Epidermal melanocyte (primary cell): Measurements from ENCODE around the gene MAPKAPK3.
"Not testable (repeated sequence)": the region's sequence is repeated elsewhere in the genome, so short reads cannot be mapped to it uniquely, and the experiment has no call there.

ENCODE experiments used
- DNase-seq: peaks from one replicate; pipeline ENCODE4 v3.0.0; 2011; ENCODE audit warnings: low spot score; ENCODE audit not compliant: insufficient read length

The MAPKAPK3 gene

DNA sequence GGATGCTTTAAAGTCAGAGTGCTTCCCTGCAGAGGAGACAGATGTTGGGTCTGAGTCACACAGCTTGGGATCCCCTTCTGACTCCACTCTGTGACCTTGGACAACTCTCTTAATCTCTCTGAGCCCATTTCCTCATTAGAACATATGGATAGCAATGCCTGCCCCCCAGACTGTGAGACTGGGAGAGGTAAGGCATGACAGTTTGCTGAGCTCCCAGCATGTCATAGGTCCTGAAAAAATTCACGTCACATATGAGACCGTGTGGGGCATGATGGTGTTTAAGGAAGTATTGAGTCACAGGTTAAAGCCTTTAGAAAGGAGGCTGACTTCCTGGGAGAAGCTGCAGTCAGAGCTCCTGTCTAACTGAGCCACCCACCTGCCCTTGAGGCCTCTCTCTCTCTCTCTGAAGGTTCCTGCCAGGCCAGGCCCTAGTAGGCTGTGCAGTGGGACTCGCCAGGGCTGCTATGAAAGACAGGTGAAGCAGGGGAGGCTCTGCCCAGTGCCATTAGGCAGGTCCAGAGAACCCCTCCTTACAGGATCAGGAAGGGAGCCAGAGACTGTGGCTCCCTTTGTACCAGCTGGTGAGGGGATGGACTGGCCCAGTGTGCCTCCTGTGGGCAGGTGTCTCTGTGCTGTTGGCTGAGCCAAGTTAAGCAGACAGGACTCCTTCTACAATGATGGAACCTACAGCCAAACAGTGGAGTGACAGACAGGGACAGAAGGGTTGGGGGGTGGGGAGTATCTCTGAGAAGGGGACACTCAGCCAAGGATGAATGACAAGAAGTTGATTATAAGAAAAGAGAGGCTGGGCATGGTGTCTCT is 38.3 kb downstream of the MAPKAPK3 start:
- DNase-seq: no peak

GRCh38 chr3:50656417-50657195 is 39.7 kb downstream of the MAPKAPK3 start:
- DNase-seq: no peak

- DNase-seq: no peak
Observed at GRCh38 chr3:50657407-50657806, 40.5 kb downstream of the MAPKAPK3 start.

GRCh38 chr3:50657816-50658215 is 40.9 kb downstream of the MAPKAPK3 start:
- no peak for DNase-seq

- no peak for DNase-seq
Observed at GRCh38 chr3:50658416-50658815, 41.5 kb downstream of the MAPKAPK3 start.

GRCh38 chr3:50658831-50659230 is 41.9 kb downstream of the MAPKAPK3 start:
- DNase-seq: no peak

DNA sequence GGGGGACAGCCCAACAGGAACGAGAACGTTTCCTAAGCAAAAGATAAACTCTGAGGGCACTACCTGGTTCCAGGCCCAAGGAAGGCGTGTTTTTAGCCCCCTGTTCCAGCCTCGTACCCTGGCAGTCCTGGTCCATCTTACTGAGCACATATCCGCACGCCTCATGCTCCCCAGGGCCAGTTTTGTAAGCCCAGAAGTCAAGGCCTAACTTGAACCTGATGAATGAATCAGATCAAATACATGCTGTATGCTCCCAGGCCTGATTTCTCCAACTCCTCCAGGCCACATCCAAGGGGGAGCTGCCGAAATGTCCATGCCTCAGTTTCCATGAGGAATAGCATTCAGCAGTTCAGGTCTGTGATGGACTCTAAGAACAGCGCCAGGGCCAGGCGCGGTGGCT is 43.4 kb downstream of the MAPKAPK3 start:
- no peak for DNase-seq

- DNase-seq: no peak
Observed at GRCh38 chr3:50661321-50661837, 44.4 kb downstream of the MAPKAPK3 start.

- DNase-seq: no peak
Observed at GRCh38 chr3:50662408-50662807, 45.5 kb downstream of the MAPKAPK3 start.

GRCh38 chr3:50665081-50665840 is 48.3 kb downstream of the MAPKAPK3 start:
- no peak for DNase-seq

DNA sequence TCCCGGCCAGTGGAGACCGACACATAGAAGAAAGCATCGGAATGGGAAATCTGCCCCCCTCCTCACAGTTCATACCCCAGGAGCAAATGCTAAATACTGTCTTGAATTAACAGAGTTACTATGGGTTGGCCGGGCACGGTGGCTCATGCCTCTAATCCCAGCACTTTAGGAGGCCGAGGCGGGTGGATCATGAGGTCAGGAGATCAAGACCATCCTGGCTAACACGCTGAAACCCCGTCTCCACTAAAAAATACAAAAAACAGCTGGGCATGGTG is 48.8 kb downstream of the MAPKAPK3 start:
- DNase-seq: not testable (repeated sequence)

- no peak for DNase-seq
Observed at GRCh38 chr3:50666837-50667236, 49.9 kb downstream of the MAPKAPK3 start.

DNA sequence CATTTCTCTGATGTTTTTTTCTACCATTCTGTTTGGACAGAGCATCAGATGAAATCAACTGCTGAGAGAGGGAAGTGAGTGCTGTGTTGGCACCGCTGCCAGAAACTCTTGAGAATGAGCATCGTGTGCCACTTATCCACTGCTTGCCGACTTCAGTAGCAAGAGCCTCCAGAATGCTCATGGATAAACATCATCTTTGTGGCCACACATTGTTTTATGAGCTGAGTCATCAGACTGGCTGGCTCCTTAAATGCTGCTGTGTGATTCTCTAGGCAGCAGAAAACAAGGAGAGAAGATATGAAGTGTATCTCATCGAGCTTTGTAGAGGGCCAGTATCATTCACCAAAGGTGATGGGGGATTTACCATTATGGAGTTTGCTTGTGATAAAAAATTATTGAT is 54.4 kb downstream of the MAPKAPK3 start:
- peak; percentile 38 for DNase-seq

- no peak for DNase-seq
Observed at GRCh38 chr3:50672656-50673055, 55.7 kb downstream of the MAPKAPK3 start.

DNA sequence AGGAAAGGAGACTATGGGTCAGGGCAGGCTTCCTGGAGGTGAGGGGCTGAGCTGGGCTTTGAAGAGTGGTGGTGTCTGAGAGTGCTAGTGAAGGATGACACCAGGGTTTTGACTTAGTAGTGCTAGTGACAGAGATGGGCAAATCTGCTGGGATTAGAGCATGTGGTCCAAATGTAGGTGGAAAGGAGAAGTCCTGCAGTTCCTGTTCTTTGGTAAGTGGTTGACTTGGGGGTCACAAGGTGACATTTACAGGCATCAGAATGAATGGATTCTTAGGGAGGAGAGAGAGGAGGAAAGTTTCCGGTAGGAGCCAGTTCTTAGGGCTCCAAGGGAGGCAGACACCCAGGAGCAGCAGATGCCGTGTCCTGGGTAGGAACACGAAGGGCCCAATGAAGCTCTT is 57.0 kb downstream of the MAPKAPK3 start:
- DNase-seq: no peak

- peak; percentile 43 for DNase-seq
Observed at GRCh38 chr3:50674349-50675178, 57.6 kb downstream of the MAPKAPK3 start, which contains the start of gene DOCK3. Gene DOCK3 (plus strand): TSS chr3:50674927. CDS start chr3:50675264, 337 bp downstream.

DNA sequence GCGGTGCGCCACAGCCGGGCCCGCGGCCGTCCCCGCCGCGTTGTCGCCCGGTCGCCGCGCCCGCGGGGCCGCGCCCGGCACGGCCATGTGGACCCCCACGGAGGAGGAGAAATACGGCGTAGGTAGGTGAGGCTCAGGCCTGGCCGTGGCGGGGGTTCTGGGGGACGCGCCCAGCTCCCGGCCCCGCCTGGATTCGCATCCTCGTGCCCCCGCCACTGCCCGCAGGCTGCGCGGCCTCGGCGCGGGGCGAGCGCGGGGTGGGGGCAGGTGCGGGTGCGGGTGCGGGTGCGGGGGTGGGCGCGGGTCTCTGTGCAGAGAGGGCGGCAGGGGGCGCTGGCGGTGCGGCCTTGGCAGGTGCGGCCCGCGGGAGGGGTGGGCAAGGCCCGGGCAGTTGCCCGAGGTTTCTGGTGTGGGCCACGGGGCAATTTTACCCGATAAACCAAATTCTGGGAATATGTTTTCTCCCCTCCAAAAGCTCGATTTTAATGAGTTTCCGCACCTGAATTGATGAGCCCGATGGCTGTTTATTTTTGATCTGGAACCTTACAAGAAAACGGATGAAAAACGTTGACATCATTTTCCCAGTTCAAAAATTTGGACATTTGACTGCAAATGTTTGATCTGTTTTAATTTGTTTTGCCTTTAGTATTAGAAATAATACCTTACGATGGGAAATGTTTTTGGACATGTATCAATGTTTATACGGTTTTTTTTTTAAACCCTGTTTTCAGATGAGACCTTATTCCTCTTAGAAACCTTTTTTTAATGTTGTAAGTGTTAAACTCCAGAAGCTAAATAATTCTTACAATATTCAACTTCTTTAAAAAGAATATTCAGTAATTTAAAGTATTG is 58.5 kb downstream of the MAPKAPK3 start:
- DNase-seq: no peak

GRCh38 chr3:50676031-50676705 is 59.2 kb downstream of the MAPKAPK3 start:
- DNase-seq: no peak

DNA sequence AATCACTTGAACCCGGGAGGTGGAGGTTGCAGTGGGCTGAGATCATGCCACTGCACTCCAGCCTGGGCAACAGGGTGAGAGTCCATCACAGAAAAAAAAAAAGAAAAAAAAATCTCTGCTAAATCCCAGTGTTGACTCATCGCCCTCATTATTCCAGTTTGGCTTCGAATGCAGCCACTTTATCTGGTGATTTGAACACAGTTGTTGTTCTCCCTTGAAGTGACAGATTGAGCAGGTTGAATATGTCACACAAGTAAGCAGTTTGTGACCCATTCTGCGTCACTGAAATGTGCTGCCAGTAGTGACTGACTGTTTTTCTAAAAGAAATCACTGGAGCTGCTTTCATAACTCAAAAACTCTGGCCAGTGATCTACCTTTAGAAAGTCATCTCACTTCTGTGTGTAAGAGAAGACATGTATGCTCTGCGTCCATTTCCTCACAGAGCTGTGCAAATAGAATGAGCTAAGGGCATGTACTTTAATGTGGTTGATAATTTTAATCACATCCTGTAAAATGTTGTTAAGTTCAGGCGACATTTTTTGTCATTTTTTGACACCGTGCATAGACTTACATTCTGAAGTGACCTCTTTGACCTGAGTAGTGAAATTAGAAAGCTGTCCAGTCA is 70.3 kb downstream of the MAPKAPK3 start:
- DNase-seq: no peak
